GM19372 (cell line): ENCODE results near the gene HPCAL4.
A peak's percentile ranks its signal among the peaks of the same experiment; 100 is the strongest.

ENCODE experiments used
- ATAC-seq: cut with Tn5 transposase; IDR thresholded peaks from one replicate; pipeline ENCODE4 v1.9.1; 2021; ENCODE audit warnings: mild to moderate bottlenecking, low read depth, moderate library complexity; ENCODE audit not compliant: unreplicated experiment

Gene HPCAL4

GRCh38 chr1:39678889-39679288, 12.3 kb downstream of the HPCAL4 start:
- ATAC-seq: no peak

DNA sequence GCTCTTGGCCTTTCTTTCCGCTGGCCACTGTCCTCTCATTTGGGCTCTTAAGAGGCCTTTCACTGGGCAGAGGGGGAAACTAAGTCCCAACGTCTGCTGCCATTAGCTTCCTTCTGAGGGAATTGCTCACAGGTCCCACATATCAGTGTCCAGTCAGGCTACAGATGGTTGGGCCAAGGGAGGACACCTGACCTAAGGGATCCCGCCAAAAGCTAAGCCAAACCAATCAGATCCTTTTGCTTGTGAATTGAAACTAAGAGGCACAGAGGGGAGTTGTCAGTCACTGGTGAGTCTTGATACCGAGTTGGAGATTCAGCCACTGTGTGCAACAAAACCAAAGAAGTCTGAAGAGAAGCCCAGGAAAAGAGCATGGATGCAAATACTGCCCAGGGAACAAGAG, 13.6 kb downstream of the HPCAL4 start:
- no peak for ATAC-seq

GRCh38 chr1:39676948-39677548, 14.2 kb downstream of the HPCAL4 start:
- ATAC-seq: no peak

DNA sequence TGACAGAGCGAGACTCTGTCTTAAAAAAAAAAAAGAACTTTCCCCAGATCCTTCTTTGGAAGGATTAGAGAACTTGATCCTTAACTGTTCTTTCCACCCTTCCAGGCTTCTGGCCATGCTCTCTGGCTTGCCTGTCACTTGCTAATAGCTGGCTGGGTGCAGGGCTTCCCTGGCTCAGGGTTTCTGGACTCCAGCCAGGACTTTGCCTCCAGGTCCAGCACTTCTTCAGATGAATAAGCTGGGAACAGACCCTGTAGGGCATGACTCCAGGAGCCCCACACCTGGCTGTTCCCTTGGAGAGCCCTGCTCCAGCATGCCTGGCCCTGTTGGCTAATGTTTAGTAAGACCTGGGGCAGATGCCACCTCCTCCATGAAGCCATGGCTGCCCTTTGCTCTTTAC, 16.0 kb downstream of the HPCAL4 start:
- no peak for ATAC-seq

- ATAC-seq: no peak
These were observed 18.0 kb downstream of the HPCAL4 start for GRCh38 chr1:39673215-39673614.

DNA sequence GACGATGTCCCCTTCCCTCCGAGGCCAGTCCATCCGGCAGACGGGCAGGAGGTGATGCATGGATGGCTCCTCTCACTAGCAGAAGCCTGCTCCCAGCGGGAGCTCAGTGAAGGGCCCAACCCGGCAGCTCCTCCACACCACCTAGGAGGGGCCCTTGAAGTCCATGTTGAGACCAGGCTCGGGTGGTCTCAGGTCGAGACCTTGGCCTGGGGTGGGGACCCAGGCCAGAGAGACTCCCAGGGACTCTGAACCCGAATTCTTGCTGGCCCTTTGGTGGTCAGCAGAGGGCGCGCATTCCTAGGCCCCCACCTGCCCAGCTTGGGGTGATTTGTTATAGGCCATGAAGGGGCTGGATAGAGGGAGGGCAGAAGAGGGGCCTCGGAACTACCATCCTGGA, 18.7 kb downstream of the HPCAL4 start:
- no peak for ATAC-seq

DNA sequence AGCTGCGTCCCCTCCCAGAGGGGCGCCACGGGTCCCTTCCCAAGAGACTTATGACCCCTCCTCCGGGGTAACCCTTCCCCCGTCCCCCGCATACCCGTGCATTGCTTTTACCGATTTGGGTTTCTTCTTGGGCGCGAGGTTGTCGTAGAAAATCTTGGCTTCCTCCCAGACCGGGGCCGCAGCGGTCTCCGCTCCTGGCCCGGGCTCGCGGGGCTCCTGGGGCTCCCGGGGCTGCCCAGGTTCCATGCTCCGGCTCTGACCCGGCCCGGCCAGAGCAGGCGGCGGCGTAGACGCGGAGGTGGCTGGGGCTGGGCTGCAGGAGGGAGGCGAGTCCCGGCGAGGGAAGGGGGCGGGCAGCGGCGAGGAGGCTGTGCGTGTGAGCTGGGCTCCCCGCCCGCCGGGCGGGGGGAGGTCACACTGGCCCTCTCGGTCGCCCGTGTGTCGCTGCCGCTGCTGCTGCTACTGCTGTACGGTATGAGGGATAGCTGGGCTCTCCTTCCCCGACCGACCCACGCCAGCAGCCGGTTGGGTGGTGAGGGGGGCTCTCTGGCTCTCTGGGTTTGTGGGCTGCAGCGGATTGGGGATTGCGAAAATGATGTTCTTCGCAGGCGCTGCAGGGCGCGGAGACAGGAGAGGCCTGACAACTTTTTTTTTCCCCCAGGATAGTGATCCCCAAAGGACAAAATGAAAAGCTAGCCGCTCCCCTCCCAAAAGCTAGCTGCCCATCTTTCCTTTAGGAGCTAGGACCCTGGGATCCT, 19.3 kb downstream of the HPCAL4 start, which contains the start of gene NT5C1A:
NT5C1A (minus strand) TSS at position 315 of the 758 bp plus-strand sequence; CDS start at position 246, 69 bp downstream.
- ATAC-seq: no peak

GRCh38 chr1:39671433-39671792, 19.8 kb downstream of the HPCAL4 start:
- no peak for ATAC-seq

- no peak for ATAC-seq
These were observed 20.5 kb downstream of the HPCAL4 start for GRCh38 chr1:39670689-39671088.

- ATAC-seq: no peak
These were observed 22.3 kb downstream of the HPCAL4 start for GRCh38 chr1:39668894-39669293.

DNA sequence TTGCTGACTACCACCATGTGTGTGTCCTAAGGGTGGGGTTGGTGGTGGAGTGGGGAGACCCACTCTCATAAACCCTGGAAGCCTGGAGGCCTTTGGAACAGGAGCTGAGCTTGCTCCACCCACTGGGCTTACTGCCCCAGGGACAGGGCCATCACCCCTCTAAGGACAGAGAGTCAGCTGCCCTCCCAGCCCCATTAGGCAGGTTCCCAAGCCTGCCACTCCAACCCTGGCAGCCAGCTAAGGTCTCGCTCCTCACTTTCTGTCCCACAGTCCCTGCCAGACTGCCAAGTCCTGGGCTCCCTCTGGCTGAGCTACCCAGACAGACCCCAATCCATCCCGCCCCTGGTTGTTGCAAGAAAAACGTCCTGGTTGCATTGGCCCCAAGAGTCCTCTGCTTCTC, 23.1 kb downstream of the HPCAL4 start:
- no peak for ATAC-seq

DNA sequence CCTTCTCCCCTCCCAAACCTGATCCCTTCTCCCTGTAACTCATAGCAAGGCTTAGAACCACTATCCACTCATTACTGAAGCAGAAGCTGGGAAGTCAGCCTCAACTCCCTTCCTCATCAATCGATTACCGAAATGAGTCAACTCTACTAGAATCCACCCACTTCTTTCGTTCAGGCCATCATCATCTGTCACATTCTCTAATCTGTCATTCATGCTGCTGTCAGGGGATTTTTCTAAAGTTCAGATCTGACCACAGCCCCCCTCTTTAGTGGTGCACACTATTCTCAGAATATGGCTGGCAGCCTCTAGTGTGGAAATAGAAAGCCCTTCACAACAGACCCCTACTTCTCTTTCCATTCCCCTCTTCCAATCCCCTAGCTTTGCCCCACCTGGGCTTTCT, 24.5 kb downstream of the HPCAL4 start:
- peak; percentile 88 for ATAC-seq

- ATAC-seq: no peak
These were observed 27.7 kb downstream of the HPCAL4 start for GRCh38 chr1:39663559-39663958.

DNA sequence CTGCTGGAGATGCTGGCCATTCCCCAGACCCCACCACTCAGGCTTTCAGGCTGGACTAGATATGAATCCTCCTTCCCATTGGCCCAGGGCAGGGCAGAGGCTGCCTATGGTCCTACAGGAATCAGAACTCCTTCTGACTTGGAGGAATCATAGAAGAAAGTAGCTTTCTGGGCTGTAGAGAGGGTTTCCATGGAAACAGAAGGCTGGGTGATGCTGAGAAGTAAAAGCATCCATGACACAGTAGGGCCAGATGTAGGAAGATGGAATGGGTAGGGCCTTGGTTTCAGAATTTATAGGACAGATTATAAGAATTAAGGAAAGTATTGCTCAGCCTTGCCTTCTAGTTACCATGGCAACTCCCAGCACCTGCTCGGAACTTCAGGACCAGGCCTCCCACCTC, 28.4 kb downstream of the HPCAL4 start:
- no peak for ATAC-seq

DNA sequence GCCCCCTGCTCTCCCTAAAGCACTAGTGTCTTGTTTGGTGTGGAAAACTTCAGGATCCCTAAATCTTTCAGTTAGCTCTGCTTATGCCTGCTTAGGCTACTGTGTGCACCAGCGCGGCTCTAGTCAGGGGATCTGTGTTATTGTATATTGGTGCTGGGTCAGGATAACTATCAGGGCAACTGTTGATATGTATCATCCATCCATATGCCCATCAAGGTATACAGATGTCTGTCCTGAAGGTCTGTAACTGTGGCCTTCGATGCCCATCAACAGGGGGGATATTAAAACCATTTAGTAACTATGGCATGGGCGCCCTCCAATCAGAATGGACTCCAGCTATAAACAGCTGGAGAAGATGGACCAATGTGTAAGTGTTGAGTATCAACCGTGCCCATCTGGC, 31.7 kb downstream of the HPCAL4 start:
- no peak for ATAC-seq

GRCh38 chr1:39659110-39659509, 32.1 kb downstream of the HPCAL4 start:
- ATAC-seq: no peak

GRCh38 chr1:39657923-39658485, 33.2 kb downstream of the HPCAL4 start:
- ATAC-seq: no peak

- no peak for ATAC-seq
These were observed 33.8 kb downstream of the HPCAL4 start for GRCh38 chr1:39657402-39657801.

DNA sequence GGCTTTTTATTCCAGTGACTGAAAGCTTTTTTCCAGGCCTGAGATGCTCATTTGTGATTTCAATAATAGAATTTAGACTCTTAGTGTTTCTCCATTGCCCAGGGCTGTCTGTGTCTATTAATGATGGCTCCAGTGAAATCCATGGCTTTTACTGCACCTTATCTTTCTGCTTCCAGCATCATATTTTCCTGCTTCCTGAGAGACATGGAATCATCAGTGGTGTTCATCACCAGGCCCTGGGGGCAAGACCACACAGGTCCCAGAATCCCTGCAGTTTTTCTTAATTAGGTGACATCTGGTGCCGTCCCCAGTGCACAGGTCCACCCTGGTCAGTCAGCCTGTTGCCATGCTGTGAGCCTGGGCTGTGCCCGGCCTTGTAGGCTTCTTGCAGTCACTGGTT, 34.8 kb downstream of the HPCAL4 start:
- ATAC-seq: no peak

DNA sequence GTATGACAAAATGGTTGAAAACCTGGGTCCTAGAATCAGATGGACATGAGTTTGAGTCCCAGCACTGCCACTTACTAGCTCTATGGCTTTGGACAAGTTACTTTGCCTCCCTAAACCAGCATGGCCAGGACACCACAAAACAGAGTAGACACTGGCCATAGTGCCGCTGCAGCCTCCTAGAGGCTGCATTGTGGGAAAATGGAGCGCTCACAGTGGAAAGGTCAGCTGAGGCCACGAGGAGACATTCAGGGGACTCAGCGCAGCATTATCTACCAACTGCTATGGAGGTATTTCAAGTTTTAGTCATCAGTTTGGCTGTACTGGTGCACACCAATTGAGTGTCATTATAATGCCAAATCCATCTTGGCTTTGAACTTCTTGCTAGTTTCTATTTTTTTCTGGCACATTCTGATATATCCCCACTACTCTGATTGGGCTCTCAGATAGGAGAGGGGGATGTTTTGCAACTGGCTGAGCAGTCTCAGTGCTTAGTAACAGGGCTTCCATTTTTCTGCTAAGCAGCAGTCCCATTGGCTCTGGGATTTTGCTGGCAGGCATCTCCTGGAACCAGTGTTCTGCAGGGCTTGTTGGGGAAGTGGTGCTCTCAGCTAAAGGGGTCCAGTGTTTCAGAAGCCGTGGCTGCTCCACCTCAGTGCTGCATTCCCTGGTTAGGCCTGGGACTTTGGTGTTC, 35.5 kb downstream of the HPCAL4 start:
- ATAC-seq: no peak

GRCh38 chr1:39654291-39654690, 36.9 kb downstream of the HPCAL4 start:
- no peak for ATAC-seq
